ENCODE data around the gene CMTM2. TPM values are rescaled to one million over a fixed set of nuclear protein-coding genes. Genes with fewer than 3 reads are reported as not detected.
A peak's percentile ranks its signal among the peaks of the same experiment; 100 is the strongest.

CMTM2 gene
- total RNA-seq, 1 donor from 2014 or later: not detected

DNA sequence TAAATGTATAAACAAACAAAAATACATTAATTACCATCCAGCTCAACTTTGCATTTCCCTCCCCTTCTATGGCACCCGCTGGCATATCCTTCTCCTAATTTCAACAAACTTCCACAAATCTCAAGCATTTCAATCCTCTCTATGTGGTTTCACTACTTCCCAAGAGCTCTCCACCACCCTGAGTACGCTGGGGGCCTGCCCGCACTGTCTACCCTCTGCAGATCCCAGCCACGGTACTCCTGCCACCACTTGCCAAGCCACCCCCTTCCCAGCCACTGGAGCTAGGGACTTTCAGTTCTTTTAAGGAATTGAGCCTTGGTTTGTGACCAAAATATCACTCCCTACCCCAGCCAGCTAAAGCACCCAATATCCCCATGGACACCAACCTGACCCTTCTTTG is 31.2 kb upstream of the CMTM2 start:
- no peaks in the 10 kb centered on the region for H3K9me3 ChIP-seq
- no peak for DNase-seq (ENCODE audit: extremely low spot score in 2 of 2)
- peaks cover 35% of the 10 kb centered on the region for H3K4me1 ChIP-seq

DNA sequence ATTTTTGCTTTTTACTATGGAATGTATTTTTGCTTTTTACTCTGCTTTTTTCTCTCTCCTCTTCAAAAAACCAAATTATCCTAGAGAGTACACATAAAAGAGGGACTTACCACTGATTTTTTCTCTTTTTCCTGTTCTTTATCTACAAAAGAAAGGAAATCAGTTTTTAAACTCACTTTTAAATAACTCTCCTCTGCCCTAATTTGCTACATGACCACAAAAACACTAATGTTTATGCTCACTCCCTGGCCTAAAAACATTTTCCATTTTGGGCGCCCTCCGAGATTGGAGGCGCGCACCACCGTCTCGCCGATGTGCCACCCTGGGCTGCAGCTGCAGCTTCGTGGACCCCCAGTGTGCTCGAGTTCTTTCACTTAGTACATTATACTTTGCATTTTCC is 30.4 kb upstream of the CMTM2 start:
- intact Hi-C loops (cut with DNase I): no loop called here
- H3K9me3 ChIP-seq: no peaks in the 10 kb centered on the region
- no peaks in the 10 kb centered on the region for H3K36me3 ChIP-seq
- peak overlapping the region; percentile 70 to 80 for H3K4me3 ChIP-seq
- H3K27me3 ChIP-seq: no peaks in the 10 kb centered on the region
- TF ChIP-seq POLR2AphosphoS5 (IDR thresholded peaks at IDR 0.05; ENCODE audit: insufficient read depth in 1 of 2, low read depth in 1 of 2): no peak
- TF ChIP-seq, protein P1, sequence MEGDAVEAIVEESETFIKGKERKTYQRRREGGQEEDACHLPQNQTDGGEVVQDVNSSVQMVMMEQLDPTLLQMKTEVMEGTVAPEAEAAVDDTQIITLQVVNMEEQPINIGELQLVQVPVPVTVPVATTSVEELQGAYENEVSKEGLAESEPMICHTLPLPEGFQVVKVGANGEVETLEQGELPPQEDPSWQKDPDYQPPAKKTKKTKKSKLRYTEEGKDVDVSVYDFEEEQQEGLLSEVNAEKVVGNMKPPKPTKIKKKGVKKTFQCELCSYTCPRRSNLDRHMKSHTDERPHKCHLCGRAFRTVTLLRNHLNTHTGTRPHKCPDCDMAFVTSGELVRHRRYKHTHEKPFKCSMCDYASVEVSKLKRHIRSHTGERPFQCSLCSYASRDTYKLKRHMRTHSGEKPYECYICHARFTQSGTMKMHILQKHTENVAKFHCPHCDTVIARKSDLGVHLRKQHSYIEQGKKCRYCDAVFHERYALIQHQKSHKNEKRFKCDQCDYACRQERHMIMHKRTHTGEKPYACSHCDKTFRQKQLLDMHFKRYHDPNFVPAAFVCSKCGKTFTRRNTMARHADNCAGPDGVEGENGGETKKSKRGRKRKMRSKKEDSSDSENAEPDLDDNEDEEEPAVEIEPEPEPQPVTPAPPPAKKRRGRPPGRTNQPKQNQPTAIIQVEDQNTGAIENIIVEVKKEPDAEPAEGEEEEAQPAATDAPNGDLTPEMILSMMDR (IDR thresholded peaks at IDR 0.05): no peak
- no peak for TF ChIP-seq POLR2A (IDR thresholded peaks at IDR 0.05)
- H3K4me1 ChIP-seq: peaks cover 43% of the 10 kb centered on the region
- peak overlapping the region; percentile 95 for H3K27ac ChIP-seq
- DNase-seq (ENCODE audit: extremely low spot score in 2 of 2): no peak

More for the DNA sequence above, 31.2 kb upstream of the CMTM2 start:
- Histone ChIP-seq H3K4me3 (no peak overlapping the region), H3K27me3 (no peaks in the 10 kb centered on the region), H3K36me3 (no peaks in the 10 kb centered on the region), H3K27ac (peak overlapping the region; percentile 95)
- intact Hi-C loops (cut with DNase I): no loop called here
- TF ChIP-seq POLR2AphosphoS5 (IDR thresholded peaks at IDR 0.05; ENCODE audit: insufficient read depth in 1 of 2, low read depth in 1 of 2) (no peak), POLR2A (IDR thresholded peaks at IDR 0.05) (no peak)
- TF ChIP-seq, protein P1 (IDR thresholded peaks at IDR 0.05): no peak

DNA sequence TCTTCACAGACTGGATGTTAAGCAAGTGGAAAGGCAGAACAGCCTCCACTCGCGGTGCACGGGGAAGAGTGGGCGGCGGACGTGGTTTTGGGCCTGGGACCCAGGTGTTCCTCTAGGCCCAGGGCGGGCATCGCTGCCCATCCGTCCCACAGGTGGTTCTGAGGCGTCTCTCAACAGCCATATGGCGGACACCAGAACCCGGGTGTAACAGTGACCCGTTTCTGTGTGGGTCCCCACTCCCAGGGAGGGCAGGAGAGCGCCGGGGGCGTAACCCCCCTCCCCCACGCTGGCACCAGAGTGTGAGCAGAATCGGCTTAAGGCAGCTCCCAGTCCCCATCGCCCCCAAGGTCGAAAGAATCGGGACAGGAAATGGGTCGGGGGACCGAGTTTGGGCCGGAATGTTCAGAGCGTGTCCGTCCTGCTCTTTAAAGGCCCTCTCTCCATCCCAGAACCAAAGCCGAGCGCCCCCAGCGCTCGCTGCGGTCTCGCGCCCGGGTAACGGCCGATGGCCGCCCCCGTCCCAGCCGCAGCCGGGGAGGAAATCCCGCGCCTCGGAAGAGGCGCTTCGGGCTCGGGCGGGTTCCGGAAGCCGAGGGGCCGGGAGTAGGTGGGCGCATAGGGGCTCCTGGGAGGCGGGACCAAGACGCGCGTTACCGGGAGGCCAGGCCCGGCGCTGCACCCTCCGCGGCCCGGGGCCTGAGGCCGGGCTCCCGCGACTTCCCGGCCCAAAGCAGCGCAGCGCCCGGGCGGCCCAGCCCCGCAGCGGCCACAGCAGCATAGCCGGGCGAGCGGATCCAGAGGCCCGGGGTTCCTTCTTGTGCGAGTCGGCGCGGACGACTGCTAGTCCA is 29.8 kb upstream of the CMTM2 start, which contains the start of gene TK2:
TK2 (minus strand) TSS at position 839 of the 848 bp plus-strand sequence; CDS start at position 778, 61 bp downstream.
- no peaks in the 10 kb centered on the region for H3K36me3 ChIP-seq
- intact Hi-C loops (cut with DNase I): loop anchor here (2.0 to 10.0 kb wide), 2 partner anchors 31 to 45 kb away; no protein-coding TSS in a partner anchor
- no peaks in the 10 kb centered on the region for H3K27me3 ChIP-seq
- H3K4me3 ChIP-seq: peak within 1 kb of the TSS; percentile 70 to 80
- H3K27ac ChIP-seq: peak within 1 kb of the TSS; percentile 95
- peak in 1 of 2 donors; percentile 90 for DNase-seq (ENCODE audit: extremely low spot score in 2 of 2)
- H3K4me1 ChIP-seq: peaks cover 46% of the 10 kb centered on the region
- H3K9me3 ChIP-seq: no peaks in the 10 kb centered on the region
- TF ChIP-seq POLR2A (IDR thresholded peaks at IDR 0.05) (peak in 1 of 2 donors; percentile 16), POLR2AphosphoS5 (IDR thresholded peaks at IDR 0.05; ENCODE audit: insufficient read depth in 1 of 2, low read depth in 1 of 2) (peak in 1 of 2 donors; percentile 80)
- TF ChIP-seq, protein P1 (IDR thresholded peaks at IDR 0.05): peak in 1 of 3 experiments; percentile 13

DNA sequence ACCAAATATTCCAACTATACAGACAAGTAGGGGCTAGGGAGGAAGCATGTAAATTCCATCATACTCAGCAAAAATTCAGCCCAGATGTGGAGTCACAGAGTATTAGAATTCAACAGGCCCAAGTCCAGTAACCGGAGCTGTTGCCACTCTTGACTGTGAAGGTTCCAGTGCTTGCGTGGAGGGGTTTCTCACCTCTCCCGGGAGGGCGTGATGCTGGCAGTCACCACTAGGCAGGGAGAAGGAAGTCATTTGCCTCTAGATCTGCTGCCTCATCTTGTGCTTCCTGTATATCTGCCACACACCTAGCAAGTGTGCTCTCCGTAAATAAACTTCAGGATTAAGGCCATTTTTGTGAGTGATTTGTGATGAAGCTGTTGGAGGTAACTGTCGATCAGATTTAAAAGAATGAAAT is 27.9 kb upstream of the CMTM2 start:
- TF ChIP-seq POLR2AphosphoS5 (IDR thresholded peaks at IDR 0.05; ENCODE audit: insufficient read depth in 1 of 2, low read depth in 1 of 2) (no peak), POLR2A (IDR thresholded peaks at IDR 0.05) (no peak)
- TF ChIP-seq, protein P1 (IDR thresholded peaks at IDR 0.05): peak in 1 of 3 experiments; percentile 26
- H3K4me1 ChIP-seq: peaks cover 60% of the 10 kb centered on the region
- H3K27me3 ChIP-seq: no peaks in the 10 kb centered on the region
- DNase-seq (ENCODE audit: extremely low spot score in 2 of 2): peak in 1 of 2 donors; percentile 83
- no peaks in the 10 kb centered on the region for H3K9me3 ChIP-seq
- H3K36me3 ChIP-seq: no peaks in the 10 kb centered on the region
- peak overlapping the region; percentile 89 for H3K27ac ChIP-seq
- H3K4me3 ChIP-seq: peak overlapping the region in 1 of 2 donors; percentile 58
- intact Hi-C loops (cut with DNase I): loop anchor here (2.0 to 10.0 kb wide), 2 partner anchors 29 to 47 kb away; no protein-coding TSS in a partner anchor
